SK-N-SH (cell line): ENCODE measurements around the gene PTPN9. TPM values are rescaled to one million over a fixed set of nuclear protein-coding genes. Genes with fewer than 3 reads are reported as not detected.
A peak's percentile ranks its signal among the peaks of the same experiment; 100 is the strongest.

Source experiments
- CTCF ChIA-PET: fragments of 300-600, 350-600 bp; formaldehyde crosslinking; extraction: SDS; loops from one replicate; lab custom pipeline; 2021; lab: Yijun Ruan, JAX
- POLR2A ChIA-PET: fragments of 350-600 bp; sonication (Branson Sonifier 250); formaldehyde crosslinking; extraction: SDS; loops from one replicate; lab custom pipeline; 2020; ENCODE audit warnings: antibody characterized with exemption, inconsistent platforms; lab: Yijun Ruan, JAX
- DNase-seq: peaks from one replicate; pipeline ENCODE4 v3.0.0; 2012
- H2AFZ ChIP-seq: fragments of 200-600 bp; sonication (generic); 2 replicates; pipeline ENCODE4 v1.8.1; 2016; ENCODE audit warnings: antibody characterized with exemption, mild to moderate bottlenecking, low read depth
- H3F3A ChIP-seq: fragments of 200-600 bp; sonication (generic); replicated peaks from 2 replicates; pipeline ENCODE3; 2016; ENCODE audit warnings: antibody characterized with exemption, mild to moderate bottlenecking; ENCODE audit not compliant: insufficient read depth
- H3K27ac ChIP-seq, 2 experiments: fragments of 200-500 bp in 1 of 2; fragments of 200-600 bp in 1 of 2; sonication (Bioruptor generic) in 1 of 2; sonication (generic), shearing (Covaris generic) in 1 of 2; 2 replicates each; pipeline versions ENCODE4 v1.5.1 to v1.6.1; 2014 to 2016; ENCODE audit warnings: low read depth in 2 of 2, inconsistent platforms in 1 of 2, low read length in 1 of 2, mild to moderate bottlenecking in 1 of 2, mixed read lengths in 1 of 2
- H3K27me3 ChIP-seq: fragments of 200-600 bp; sonication (generic), shearing (Covaris generic); 2 replicates; pipeline ENCODE4 v1.6.1; 2016; ENCODE audit warnings: mixed run types; ENCODE audit not compliant: insufficient read depth
- H3K36me3 ChIP-seq, 2 experiments: fragments of 200-500 bp in 1 of 2; fragments of 200-600 bp in 1 of 2; sonication (Bioruptor generic) in 1 of 2; sonication (generic) in 1 of 2; replicated peaks in 1 of 2; 2 replicates each; pipeline versions ENCODE3 to v1.5.1; 2014 to 2016; ENCODE audit warnings: low read length in 1 of 2, mild to moderate bottlenecking in 1 of 2; ENCODE audit not compliant: insufficient read depth in 2 of 2, control insufficient read depth in 1 of 2
- H3K4me1 ChIP-seq, 2 experiments: fragments of 200-500 bp in 1 of 2; fragments of 200-600 bp in 1 of 2; sonication (Bioruptor generic) in 1 of 2; sonication (generic), shearing (Covaris generic) in 1 of 2; 2 replicates each; pipeline versions ENCODE4 v1.5.1 to v1.6.1; 2014 to 2016; ENCODE audit warnings: low read depth in 1 of 2, low read length in 1 of 2, mixed run types in 1 of 2; ENCODE audit not compliant: insufficient read depth in 2 of 2, control insufficient read depth in 1 of 2
- H3K4me2 ChIP-seq: fragments of 200-600 bp; sonication (generic), shearing (Covaris generic); 2 replicates; pipeline ENCODE4 v1.6.1; 2017; ENCODE audit warnings: mixed run types
- H3K4me3 ChIP-seq, 2 experiments: fragments of 200-500 bp in 1 of 2; fragments of 200-600 bp in 1 of 2; sonication (Bioruptor generic) in 1 of 2; sonication (generic), shearing (Covaris generic) in 1 of 2; 2 replicates each; pipeline versions ENCODE4 v1.5.1 to v1.8.1; 2014 to 2016; ENCODE audit warnings: low read depth in 2 of 2, inconsistent platforms in 1 of 2, low read length in 1 of 2, mild to moderate bottlenecking in 1 of 2, mixed read lengths in 1 of 2, moderate library complexity in 1 of 2
- H3K79me2 ChIP-seq: fragments of 200-600 bp; sonication (generic); 2 replicates; pipeline ENCODE4 v1.8.1; 2017; ENCODE audit warnings: mild to moderate bottlenecking; ENCODE audit not compliant: insufficient read depth
- H3K9ac ChIP-seq: fragments of 200-600 bp; sonication (generic); 2 replicates; pipeline ENCODE4 v1.6.1; 2017; ENCODE audit warnings: mixed run types
- H3K9me2 ChIP-seq: fragments of 200-600 bp; sonication (generic); 2 replicates; pipeline ENCODE4 v1.6.1; 2017; ENCODE audit warnings: mixed run types
- H3K9me3 ChIP-seq: fragments of 200-600 bp; sonication (generic); 2 replicates; pipeline ENCODE4 v1.6.1; 2017; ENCODE audit warnings: mixed run types, mild to moderate bottlenecking, moderate library complexity
- H4K20me1 ChIP-seq: fragments of 200-600 bp; sonication (generic); 2 replicates; pipeline ENCODE4 v1.6.1; 2017; ENCODE audit warnings: mild to moderate bottlenecking, mixed run types; ENCODE audit not compliant: insufficient read depth
- FOSL2 ChIP-seq: IDR thresholded peaks from 2 replicates; pipeline ENCODE4 v1.4.0; 2012; ENCODE audit warnings: low read depth, mild to moderate bottlenecking, moderate library complexity, borderline replicate concordance
- FOXM1 ChIP-seq: IDR thresholded peaks from 2 replicates; pipeline ENCODE4 v1.4.0; 2012; ENCODE audit warnings: low read depth, mild to moderate bottlenecking
- MAX ChIP-seq: IDR thresholded peaks from 2 replicates; pipeline ENCODE4 v1.4.0; 2012; ENCODE audit warnings: low read depth
- MXI1 ChIP-seq: IDR thresholded peaks from 2 replicates; pipeline ENCODE4 v1.6.1; 2012; ENCODE audit warnings: mild to moderate bottlenecking, low read depth, low read length, improper control_type of control experiment
- NFIC ChIP-seq: IDR thresholded peaks from 2 replicates; pipeline ENCODE4 v1.4.0; 2012; ENCODE audit warnings: borderline replicate concordance
- RCOR1 ChIP-seq: fragments of 150-350 bp; IDR thresholded peaks from 2 replicates; pipeline ENCODE4 v1.6.1; 2017; ENCODE audit warnings: antibody characterized with exemption, low read length
- REST ChIP-seq: IDR thresholded peaks from 2 replicates; pipeline ENCODE4 v1.6.1; 2012; ENCODE audit warnings: mild to moderate bottlenecking, low read depth, low read length, moderate library complexity
- RFX5 ChIP-seq: IDR thresholded peaks from 2 replicates; pipeline ENCODE4 v1.6.1; 2012; ENCODE audit warnings: mild to moderate bottlenecking, improper control_type of control experiment, low read length
- SIN3A ChIP-seq: IDR thresholded peaks from 2 replicates; pipeline ENCODE4 v1.6.1; 2012; ENCODE audit warnings: low read depth, mild to moderate bottlenecking, low read length, moderate library complexity, borderline replicate concordance
- TCF12 ChIP-seq: IDR thresholded peaks from 2 replicates; pipeline ENCODE4 v1.4.0; 2012
- TEAD4 ChIP-seq: IDR thresholded peaks from 2 replicates; pipeline ENCODE4 v1.4.0; 2012; ENCODE audit warnings: mild to moderate bottlenecking, borderline replicate concordance; ENCODE audit not compliant: insufficient read depth
- WGBS: methylation state at CpG from one replicate; pipeline ENCODE4 v1.1.6; 2017; ENCODE audit warnings: low lambda C conversion rate; 5-methylcytosine and 5-hydroxymethylcytosine counted together
- polyA plus RNA-seq, 3 experiments: library from polyadenylated mRNA; depleted of rRNA; stranded (reverse); fragments of >200 nt; gene quantifications; 2 replicates each; pipeline ENCODE4 v1.2.3, GENCODE V29; 2012

The PTPN9 gene
- polyA plus RNA-seq, 1 of the 3 experiments (the other 2 are of a cell fraction), result 25.9 TPM

- DNase-seq, result peak; percentile 75
- Histone ChIP-seq H4K20me1 (peaks cover 27% of the 10 kb centered on the region), H2AFZ (peak overlapping the region; percentile 81; the same call in 1 of the 2 replicates), H3K27ac (peak overlapping the region; percentile 80 to 84), H3K9ac (peak overlapping the region; percentile 99), H3K36me3 (peaks cover 0 to 3% of the 10 kb centered on the region in 2 experiments), H3K9me3 (no peaks in the 10 kb centered on the region), H3K4me1 (peaks cover 0 to 4% of the 10 kb centered on the region in 2 experiments; a peak in 3 of 4 replicates), H3F3A (peaks cover 18% of the 10 kb centered on the region), H3K4me3 (peak overlapping the region; percentile 76 to 92), H3K27me3 (no peaks in the 10 kb centered on the region), H3K9me2 (no peaks in the 10 kb centered on the region), H3K79me2 (peaks cover 54% of the 10 kb centered on the region), H3K4me2 (peak overlapping the region; percentile 71)
- ChIA-PET POLR2A (interaction anchor here (1.0 to 1.1 kb wide), 2 partner anchors 12 to 62 kb away, joined by 3 to 4 read pairs; partner anchors contain the start of gene IMP3), CTCF (interaction anchor here (0.5 to 3.1 kb wide), 14 partner anchors 11 to 223 kb away, joined by 3 to 11 read pairs (median 4); partner anchors contain the start of genes IMP3, MAN2C1 and SNX33)
- WGBS, result 1% methylated on average over 23 of the region's 77 CpGs
- TF ChIP-seq NFIC (no peak), TCF12 (no peak), MXI1 (no peak), RFX5 (no peak), SIN3A (no peak), TEAD4 (no peak), MAX (no peak), REST (no peak), FOXM1 (no peak), RCOR1 (no peak), FOSL2 (no peak)
Observed at GRCh38 chr15:75578173-75578947, 755 bp downstream of the PTPN9 start.
